Heart left ventricle (tissue), 16 donors: ENCODE measurements around the gene RBM47. TPM values are rescaled to one million over a fixed set of nuclear protein-coding genes. Genes with fewer than 3 reads are reported as not detected.
"Not testable (repeated sequence)": the region's sequence is repeated elsewhere in the genome, so short reads cannot be mapped to it uniquely, and the experiment has no call there.

Experiments
- ATAC-seq, 4 donors: fragments of 200-7000 bp; cut with Tn5 transposase; one replicate each; pipeline ENCODE4 v1.9.1; 2020 to 2022; ENCODE audit warnings: moderate library complexity in 4 of 4, mild to moderate bottlenecking in 3 of 4, moderate number of reproducible peaks in 1 of 4
- DNase-seq, 5 donors: peaks; one replicate each; pipeline ENCODE4 v3.0.0-alpha.2; 2020
- H3K27ac ChIP-seq, 12 donors: fragments of 200-600 bp; sonication (generic) in 4 of 12; one replicate each; pipeline versions ENCODE4 v1.5.0 to v1.8.0; 2016 to 2022; ENCODE audit warnings: mild to moderate bottlenecking in 2 of 12
- H3K27me3 ChIP-seq, 9 donors: fragments of 200-600 bp; sonication (generic) in 2 of 9; one replicate each; pipeline versions ENCODE4 v1.5.1 to v1.8.0; 2016 to 2022; ENCODE audit warnings: mild to moderate bottlenecking in 3 of 9
- H3K36me3 ChIP-seq, 9 donors: fragments of 200-600 bp; sonication (generic) in 2 of 9; one replicate each; pipeline versions ENCODE4 v1.5.0 to v1.8.0; 2018 to 2022; ENCODE audit warnings: mild to moderate bottlenecking in 2 of 9
- H3K4me1 ChIP-seq, 12 donors: fragments of 200-600 bp; sonication (generic) in 4 of 12; one replicate each; pipeline versions ENCODE4 v1.5.0 to v1.8.0; 2016 to 2022; ENCODE audit warnings: mild to moderate bottlenecking in 3 of 12
- H3K4me3 ChIP-seq, 12 donors: fragments of 200-600 bp; sonication (generic) in 4 of 12; one replicate each; pipeline versions ENCODE4 v1.5.0 to v1.8.0; 2017 to 2022; ENCODE audit warnings: mild to moderate bottlenecking in 9 of 12, moderate library complexity in 4 of 12
- H3K9me3 ChIP-seq, 12 donors: fragments of 200-600 bp; sonication (generic) in 4 of 12; one replicate each; pipeline versions ENCODE4 v1.5.0 to v1.8.0; 2016 to 2022; ENCODE audit warnings: mild to moderate bottlenecking in 1 of 12
- POLR2A ChIP-seq, 2 donors: fragments of 450-650 bp; IDR thresholded peaks; one replicate each; pipeline ENCODE4 v1.6.1; 2017; ENCODE audit warnings: antibody characterized with exemption in 2 of 2, mild to moderate bottlenecking in 2 of 2, moderate library complexity in 2 of 2
- whole genome bisulfite sequencing, 4 donors: extraction: QIAGEN DNeasy Blood & Tissue Kit in 2 of 4; methylation state at CpG; one replicate each; pipeline versions ENCODE4 v1.1.5 to v1.1.7; 2013 to 2018; 5-methylcytosine and 5-hydroxymethylcytosine counted together
- intact Hi-C, 10 donors: fragments of 100-400 bp; cut with DNase I; formaldehyde crosslinking; loops; one replicate each; pipeline versions ENCODE4 v1.11.1 to v1.14.2; 2022
- polyA plus RNA-seq, 2 donors: library from polyadenylated mRNA; stranded (reverse); fragments of 200-250 nt; gene quantifications; one replicate each; pipeline ENCODE4 v1.2.3, GENCODE V29; 2013
- total RNA-seq, 9 donors: library from RNA; depleted of rRNA in 2 of 9; stranded (reverse); fragments of >200 nt in 2 of 9; fragmentation: NEBNext Ultra II Directional in 3 of 9; extraction: Animal tissue kit (Norgen Biotek cat#: 25700) in 3 of 9; gene quantifications; one replicate each; pipeline versions ENCODE4 v1.1.0 to v1.2.4, GENCODE V29; 2016 to 2023
- TF ChIP-seq, protein P1 (sequence below), 12 donors: fragments of 200-600 bp; sonication (generic) in 4 of 12; IDR thresholded peaks; one replicate each; pipeline versions ENCODE4 v1.5.0 to v1.8.0; 2018 to 2022; ENCODE audit warnings: antibody characterized with exemption in 12 of 12, mild to moderate bottlenecking in 5 of 12
- donor health status: ischemic (EF 13 %, LVEDD 7.1; RV severe dilation, severe dysfunction).
- donor health status: healthy with polysubstance abuse.
- donor health status: DM: no; HTN: yes; CAD: no.
- donor health status: DM: no; HTN: no; CAD: no.
- donor health status: ischemic (EF 25% LVEDD 6.9; RV normal size, moderate dysfunction).
- donor health status: ischemic (EF 25% LVEDD 5.7; RV mildly dilated, moderate dysfunction).
- donor health status: healthy.
- donor health status: DM: yes; HTN: yes; CAD: no.
- donor health status: ischemic (EF 35%, LVEDD 5.7; RV mildly dilated, moderate dysfunction).
- donor health status: nonischemic (EF 11% LVEDD 7.7; RV severe dilation, severe dysfunction).
- donor health status: DM: yes; HTN: yes; CAD: no.
- donor health status: PGD.
- donor health status: ischemic (EF 29% LVEDD 5.4; RV normal size, mild dysfunction).
- donor health status: nonischemic (EF 23%, LVEDD 6.1; RV moderate dilation, normal function).

The RBM47 gene
- total and polyA plus RNA-seq, 11 donors = 0.50 to 29.9 (median 3.5) TPM

GRCh38 chr4:40432504-40432903, 197.2 kb downstream of the RBM47 start:
- 95 to 98% (median 97%) methylated on average over 10 of the region's 10 CpGs for WGBS, 4 donors
- TF ChIP-seq POLR2A (IDR thresholded peaks at IDR 0.05) = no peak
- TF ChIP-seq, protein P1, sequence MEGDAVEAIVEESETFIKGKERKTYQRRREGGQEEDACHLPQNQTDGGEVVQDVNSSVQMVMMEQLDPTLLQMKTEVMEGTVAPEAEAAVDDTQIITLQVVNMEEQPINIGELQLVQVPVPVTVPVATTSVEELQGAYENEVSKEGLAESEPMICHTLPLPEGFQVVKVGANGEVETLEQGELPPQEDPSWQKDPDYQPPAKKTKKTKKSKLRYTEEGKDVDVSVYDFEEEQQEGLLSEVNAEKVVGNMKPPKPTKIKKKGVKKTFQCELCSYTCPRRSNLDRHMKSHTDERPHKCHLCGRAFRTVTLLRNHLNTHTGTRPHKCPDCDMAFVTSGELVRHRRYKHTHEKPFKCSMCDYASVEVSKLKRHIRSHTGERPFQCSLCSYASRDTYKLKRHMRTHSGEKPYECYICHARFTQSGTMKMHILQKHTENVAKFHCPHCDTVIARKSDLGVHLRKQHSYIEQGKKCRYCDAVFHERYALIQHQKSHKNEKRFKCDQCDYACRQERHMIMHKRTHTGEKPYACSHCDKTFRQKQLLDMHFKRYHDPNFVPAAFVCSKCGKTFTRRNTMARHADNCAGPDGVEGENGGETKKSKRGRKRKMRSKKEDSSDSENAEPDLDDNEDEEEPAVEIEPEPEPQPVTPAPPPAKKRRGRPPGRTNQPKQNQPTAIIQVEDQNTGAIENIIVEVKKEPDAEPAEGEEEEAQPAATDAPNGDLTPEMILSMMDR (IDR thresholded peaks at IDR 0.05) = no peak
- no peaks in the 10 kb centered on the region for H3K9me3 ChIP-seq
- H3K4me3 ChIP-seq = no peak overlapping the region
- H3K36me3 ChIP-seq = peaks cover 0 to 12% (median 0%) of the 10 kb centered on the region in 9 donors
- peaks cover 0 to 7% (median 0%) of the 10 kb centered on the region in 12 donors for H3K4me1 ChIP-seq
- no peaks in the 10 kb centered on the region for H3K27me3 ChIP-seq
- ATAC-seq = no peak
- no peak overlapping the region for H3K27ac ChIP-seq
- no peak for DNase-seq
- intact Hi-C loops = no loop called here

DNA sequence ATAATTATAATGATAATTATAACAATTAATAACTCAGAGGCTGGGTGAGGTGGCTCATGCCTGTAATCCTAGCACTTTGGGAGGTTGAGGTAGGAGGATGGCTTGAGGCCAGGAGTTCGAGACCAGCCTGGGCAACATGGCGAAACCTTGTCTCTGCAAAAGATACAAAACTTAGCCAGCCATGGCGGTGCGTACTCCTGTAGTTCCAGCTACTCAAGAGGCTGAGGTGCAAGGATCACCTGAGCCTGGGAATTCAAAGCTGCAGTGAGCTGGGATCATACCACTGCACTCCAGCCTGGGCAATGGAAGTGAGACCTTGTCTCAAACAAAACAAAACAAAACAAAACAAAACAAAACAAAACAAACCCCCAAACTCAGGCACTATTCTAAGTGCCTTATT, 201.8 kb downstream of the RBM47 start:
- WGBS, 4 donors = 91 to 96% (median 93%) methylated on average over 4 of the region's 4 CpGs
- H3K9me3 ChIP-seq, H3K27ac ChIP-seq, H3K36me3 ChIP-seq, H3K27me3 ChIP-seq, intact Hi-C loops, ATAC-seq, H3K4me1 ChIP-seq, H3K4me3 ChIP-seq, DNase-seq: not testable (repeated sequence)

- Histone ChIP-seq H3K27ac (peak overlapping the region in 1 of 12 donors; percentile 43), H3K4me1 (peaks cover 0 to 8% (median 0%) of the 10 kb centered on the region in 12 donors), H3K4me3 (no peak overlapping the region), H3K9me3 (no peaks in the 10 kb centered on the region), H3K27me3 (no peaks in the 10 kb centered on the region), H3K36me3 (peaks cover 0 to 7% (median 0%) of the 10 kb centered on the region in 9 donors)
- no peak for TF ChIP-seq POLR2A (IDR thresholded peaks at IDR 0.05)
- TF ChIP-seq, protein P1 (IDR thresholded peaks at IDR 0.05) = no peak
- ATAC-seq = no peak
- WGBS, 4 donors = 68 to 80% (median 74%) methylated on average over 3 of the region's 3 CpGs
- no peak for DNase-seq
- intact Hi-C loops = no loop called here
Measured at GRCh38 chr4:40427128-40427527, 202.5 kb downstream of the RBM47 start.

DNA sequence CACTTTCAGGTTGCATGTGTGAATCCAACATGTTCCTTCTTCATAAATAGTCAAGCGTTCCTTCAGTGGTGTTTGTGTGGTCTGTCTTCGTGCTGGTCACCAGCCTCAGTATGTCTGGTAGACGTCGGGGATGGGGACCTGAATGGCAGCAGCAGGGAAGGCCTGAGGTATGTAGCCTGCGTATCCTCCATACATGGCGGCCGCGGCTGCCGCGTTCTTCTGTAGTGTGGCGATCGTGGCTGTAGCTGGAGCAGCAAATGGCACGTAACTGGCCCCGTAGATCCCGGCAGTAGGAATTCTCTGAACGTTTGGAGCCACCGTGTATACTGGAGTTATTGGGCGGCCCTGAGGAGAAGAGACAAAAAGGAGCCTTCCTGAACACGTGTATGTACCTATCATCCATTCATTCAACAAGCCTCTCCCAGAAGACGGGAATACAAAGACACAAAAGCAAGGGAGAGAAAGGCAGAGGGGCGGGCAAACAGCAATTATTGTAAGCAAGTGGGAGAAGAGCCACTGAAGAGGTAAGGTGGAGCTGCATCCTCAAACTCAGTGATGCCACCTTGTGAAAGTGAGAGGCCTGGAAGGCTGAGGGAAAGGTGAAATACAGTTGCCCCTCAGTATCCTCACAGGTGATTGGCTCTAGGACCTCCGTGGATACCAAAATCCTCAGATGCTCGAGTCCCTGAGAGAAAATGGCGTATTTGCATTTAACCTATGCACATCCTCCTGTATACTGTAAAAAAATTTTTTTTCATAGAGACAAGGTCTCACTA, 203.7 kb downstream of the RBM47 start:
- Histone ChIP-seq H3K4me1 (peaks cover 0 to 8% (median 0%) of the 10 kb centered on the region in 12 donors), H3K36me3 (peaks cover 0 to 7% (median 0%) of the 10 kb centered on the region in 9 donors), H3K27ac (no peak overlapping the region), H3K9me3 (no peaks in the 10 kb centered on the region), H3K27me3 (no peaks in the 10 kb centered on the region), H3K4me3 (no peak overlapping the region)
- intact Hi-C loops = no loop called here
- no peak for ATAC-seq
- 90 to 93% (median 91%) methylated on average over 24 of the region's 24 CpGs for WGBS, 4 donors
- TF ChIP-seq POLR2A (IDR thresholded peaks at IDR 0.05) = no peak
- TF ChIP-seq, protein P1 (IDR thresholded peaks at IDR 0.05) = no peak
- no peak for DNase-seq
